ENCODE measurements around the gene CCR8.
"Not testable (repeated sequence)": the region's sequence is repeated elsewhere in the genome, so short reads cannot be mapped to it uniquely, and the experiment has no call there.

The CCR8 gene

DNA sequence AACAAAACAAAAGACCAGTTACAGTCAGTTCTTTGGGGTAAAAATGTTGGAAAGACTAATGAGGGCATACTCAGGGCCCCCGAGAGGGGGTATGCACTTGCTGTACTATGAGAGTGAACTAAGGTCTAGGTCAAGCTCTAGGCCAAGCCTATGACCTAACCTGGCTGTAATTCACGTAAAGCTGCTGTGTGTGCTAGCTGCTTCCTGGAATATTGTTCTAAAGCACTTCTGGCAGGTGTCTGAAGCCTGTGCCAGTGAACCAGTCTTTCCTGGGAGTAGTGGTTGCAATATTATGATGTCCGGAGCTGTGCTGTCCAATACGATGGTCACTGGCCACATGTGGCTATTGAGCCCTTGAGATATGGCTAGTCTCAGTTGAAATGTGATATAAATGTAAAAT is 36.5 kb upstream of the CCR8 start:
- DNase-seq, result no peak
- Mint-ChIP-seq H3K27ac (no peak overlapping the region), H3K4me1 (peaks cover 15 to 36% of the 10 kb centered on the region in 2 donors)

DNA sequence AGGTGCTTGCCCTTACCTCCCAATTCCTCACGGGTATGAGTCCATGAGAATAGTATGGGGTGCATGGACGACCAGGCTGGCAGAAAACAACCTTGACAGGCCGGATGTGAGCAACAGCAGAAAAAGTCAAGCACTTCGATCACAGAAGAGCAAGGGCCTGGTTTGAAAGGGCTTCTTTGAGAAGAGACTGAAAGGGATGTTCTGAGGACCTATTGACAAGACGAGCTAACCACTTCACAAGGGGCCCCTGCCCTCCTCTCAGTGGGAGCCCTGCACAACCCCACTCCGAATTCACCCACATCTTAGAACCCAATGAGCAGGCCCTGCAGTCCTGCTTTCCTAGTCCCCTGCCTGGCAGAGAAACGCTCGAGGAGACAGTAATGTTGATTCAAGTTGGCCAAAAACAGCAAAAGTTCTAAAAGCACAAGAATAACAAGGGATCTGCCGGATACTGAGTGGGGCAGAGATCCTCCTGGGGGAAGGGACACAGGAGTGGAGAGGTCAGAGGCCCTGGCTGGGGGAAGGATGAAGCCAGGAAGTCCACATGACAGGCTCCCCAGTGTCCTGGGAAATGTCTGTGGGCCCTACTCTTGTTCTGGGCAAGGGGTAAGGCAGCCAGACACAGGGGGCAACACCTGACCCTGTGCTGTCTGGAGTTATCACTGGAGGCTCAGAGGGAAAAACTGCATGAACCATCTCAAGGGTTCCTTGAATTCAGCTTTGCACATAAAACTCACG is 34.9 kb upstream of the CCR8 start:
- no peak for DNase-seq
- no peak overlapping the region for H3K4me3 Mint-ChIP-seq

More for the DNA sequence above, 36.5 kb upstream of the CCR8 start:
- peaks cover 0 to 6% of the 10 kb centered on the region in 2 donors for H3K27me3 Mint-ChIP-seq
- H3K9me3 Mint-ChIP-seq, result no peaks in the 10 kb centered on the region
- H3K36me3 Mint-ChIP-seq, result no peaks in the 10 kb centered on the region
- no peak for ATAC-seq (replicated peaks)
- H3K4me3 Mint-ChIP-seq, result no peak overlapping the region

DNA sequence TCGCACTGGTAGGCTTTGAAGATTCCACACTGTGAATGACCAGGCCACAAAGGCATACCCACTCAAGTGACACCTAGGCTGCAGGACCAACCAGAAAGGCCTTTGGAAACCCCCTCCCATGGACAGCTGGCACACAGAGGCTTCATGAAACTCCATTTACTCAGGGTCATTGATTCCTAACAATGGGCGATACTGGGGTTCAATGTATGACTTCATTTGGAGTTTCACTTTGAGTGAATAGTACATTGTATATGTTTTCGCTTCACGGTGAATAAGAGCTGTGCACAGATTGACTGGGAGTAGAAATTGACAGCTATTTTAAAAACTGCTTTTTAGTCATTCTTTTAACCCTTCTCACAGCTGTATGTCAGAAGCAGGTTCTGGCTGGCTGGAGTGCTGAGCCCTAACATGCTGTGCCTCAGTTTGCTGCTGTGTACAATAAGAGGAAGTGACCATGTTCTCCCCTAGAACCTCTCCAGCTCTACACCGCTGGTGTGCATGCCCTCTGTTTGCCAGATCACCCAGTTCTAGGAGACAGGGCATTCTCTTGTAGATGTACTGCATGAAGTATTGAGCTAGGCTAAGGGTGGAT is 34.2 kb upstream of the CCR8 start:
- Mint-ChIP-seq H3K9me3 (peaks cover 21% of the 10 kb centered on the region in 2 donors), H3K27me3 (peaks cover 17 to 18% of the 10 kb centered on the region in 2 donors), H3K36me3 (peaks cover 5 to 10% of the 10 kb centered on the region in 2 donors), H3K27ac (no peak overlapping the region), H3K4me1 (peaks cover 4 to 13% of the 10 kb centered on the region in 2 donors), H3K4me3 (no peak overlapping the region)
- ATAC-seq (replicated peaks) (peak; percentile 26 to 69), DNase-seq (no peak)

More for the DNA sequence above, 34.9 kb upstream of the CCR8 start:
- H3K27me3 Mint-ChIP-seq, result peaks cover 11% of the 10 kb centered on the region in 2 donors
- H3K36me3 Mint-ChIP-seq, result peaks cover 0 to 7% of the 10 kb centered on the region in 2 donors
- no peak overlapping the region for H3K27ac Mint-ChIP-seq
- peaks cover 7 to 19% of the 10 kb centered on the region in 2 donors for H3K4me1 Mint-ChIP-seq
- ATAC-seq (replicated peaks), result no peak
- H3K9me3 Mint-ChIP-seq, result peaks cover 14 to 15% of the 10 kb centered on the region in 2 donors

DNA sequence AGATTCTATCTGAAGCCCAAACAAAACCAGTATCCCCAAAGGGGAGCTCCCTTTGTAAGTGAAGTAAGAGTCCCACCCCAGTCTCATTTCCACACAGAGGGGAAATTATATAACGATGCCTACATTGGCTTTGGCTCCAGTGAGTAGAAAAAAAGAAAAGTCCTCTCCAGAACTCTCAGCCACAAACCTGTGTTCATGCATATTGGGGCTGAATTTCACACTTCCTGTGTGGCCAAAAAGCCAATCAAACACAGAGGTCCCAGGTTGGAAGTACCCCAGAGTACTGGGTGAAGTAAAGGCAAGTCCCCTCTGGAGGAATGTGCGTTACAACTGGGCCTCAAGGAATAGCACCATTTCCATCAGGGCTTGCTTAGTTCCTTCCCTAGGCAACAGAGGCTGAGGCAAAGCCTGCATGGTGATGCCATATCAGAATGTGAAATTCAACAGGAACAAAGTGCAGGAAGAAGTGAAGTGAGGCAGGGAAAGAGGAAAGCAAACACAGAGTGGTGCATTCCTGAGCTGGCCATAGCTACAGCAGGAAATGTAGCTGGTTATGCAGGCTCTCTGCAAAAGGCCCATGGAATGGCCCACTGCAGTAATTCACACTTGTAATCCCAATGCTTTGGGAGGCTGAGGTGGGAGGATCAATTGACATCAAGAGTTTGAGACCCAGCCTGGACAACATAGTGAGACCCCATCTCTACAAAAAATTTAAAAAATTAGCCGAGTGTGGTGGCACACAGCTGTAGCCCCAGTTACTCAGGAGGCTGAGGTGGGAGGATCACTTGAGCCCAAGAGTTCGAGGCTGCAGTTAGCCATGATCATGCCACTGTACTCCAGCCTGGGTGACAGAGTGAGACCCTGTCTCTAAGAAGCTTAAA is 33.1 kb upstream of the CCR8 start:
- ATAC-seq (replicated peaks), result no peak
- Mint-ChIP-seq H3K27ac (no peak overlapping the region), H3K4me1 (peaks cover 4 to 7% of the 10 kb centered on the region in 2 donors), H3K9me3 (peaks cover 26% of the 10 kb centered on the region in 2 donors), H3K4me3 (no peak overlapping the region), H3K27me3 (peaks cover 18 to 22% of the 10 kb centered on the region in 2 donors), H3K36me3 (peaks cover 9 to 14% of the 10 kb centered on the region in 2 donors)
- DNase-seq, result no peak

DNA sequence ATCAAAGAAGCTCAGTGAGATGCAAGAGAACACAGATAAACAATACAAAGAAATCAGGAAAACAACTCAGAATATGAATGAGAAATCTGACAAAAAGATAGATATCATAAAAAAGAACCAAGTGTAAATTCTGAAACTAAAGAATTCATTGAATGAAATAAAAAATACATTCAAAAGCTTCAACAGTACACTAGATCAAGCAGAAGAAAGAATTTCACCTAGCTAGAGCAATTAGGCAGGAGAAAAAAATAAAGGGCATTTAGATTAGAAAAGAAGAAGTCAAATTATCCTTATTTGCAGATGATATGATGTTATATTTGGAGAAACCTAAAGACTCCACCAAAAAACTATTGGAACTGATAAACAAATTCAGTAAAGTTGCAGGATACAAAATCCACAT is 30.2 kb upstream of the CCR8 start:
- H3K36me3 Mint-ChIP-seq, result peaks cover 14 to 25% of the 10 kb centered on the region in 2 donors
- DNase-seq (no peak), ATAC-seq (replicated peaks) (no peak)
- H3K4me1 Mint-ChIP-seq, result no peaks in the 10 kb centered on the region
- peaks cover 25 to 42% of the 10 kb centered on the region in 2 donors for H3K27me3 Mint-ChIP-seq
- no peak overlapping the region for H3K4me3 Mint-ChIP-seq
- H3K27ac Mint-ChIP-seq, result no peak overlapping the region
- peaks cover 33 to 37% of the 10 kb centered on the region in 2 donors for H3K9me3 Mint-ChIP-seq

DNA sequence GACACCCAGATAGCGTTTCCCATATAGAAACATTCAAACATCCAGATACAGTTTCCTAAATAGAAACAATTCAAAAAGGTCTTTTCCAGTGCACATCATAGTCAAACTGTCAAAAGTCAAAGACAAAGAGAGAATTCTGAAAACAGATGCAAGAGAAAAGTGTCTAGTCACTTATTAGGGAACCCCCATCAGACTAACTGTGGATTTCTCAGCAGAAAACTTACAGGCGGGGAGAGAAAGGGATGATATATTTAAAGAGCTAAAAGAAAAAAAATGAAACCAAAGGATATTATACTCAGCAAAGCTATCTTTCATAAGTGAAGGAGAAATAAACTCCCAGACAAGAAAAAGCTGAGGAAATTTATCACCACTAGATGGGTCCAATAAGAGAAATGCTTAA is 27.3 kb upstream of the CCR8 start:
- Mint-ChIP-seq H3K36me3 (peaks cover 25 to 27% of the 10 kb centered on the region in 2 donors), H3K4me3 (no peak overlapping the region), H3K4me1 (no peaks in the 10 kb centered on the region), H3K9me3 (peaks cover 41 to 43% of the 10 kb centered on the region in 2 donors), H3K27ac (no peak overlapping the region), H3K27me3 (peaks cover 49 to 55% of the 10 kb centered on the region in 2 donors)
- ATAC-seq (replicated peaks) (no peak), DNase-seq (no peak)

DNA sequence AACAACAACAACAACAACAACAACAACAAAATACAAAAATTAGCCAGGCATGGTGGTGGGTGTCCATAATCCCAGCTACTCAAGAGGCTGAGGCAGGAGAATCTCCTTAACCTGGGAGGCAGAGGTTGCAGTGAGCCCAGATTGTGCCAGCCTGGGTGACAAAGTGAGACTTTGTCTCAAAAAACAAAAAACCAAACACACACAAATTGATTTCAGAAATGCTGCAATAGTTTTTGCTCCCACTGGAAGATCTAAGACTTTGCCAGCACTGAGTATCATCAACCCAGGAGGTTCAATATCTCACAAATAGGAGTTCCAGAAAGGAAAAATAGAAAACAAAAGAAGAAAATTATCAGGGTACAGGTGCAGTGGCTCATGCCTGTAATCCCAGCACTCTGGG is 16.2 kb upstream of the CCR8 start:
- ATAC-seq (replicated peaks) (no peak), DNase-seq (no peak)
- H3K4me1 Mint-ChIP-seq, result no peaks in the 10 kb centered on the region
- no peak overlapping the region for H3K27ac Mint-ChIP-seq
- H3K27me3 Mint-ChIP-seq, result peaks cover 27 to 43% of the 10 kb centered on the region in 2 donors
- H3K36me3 Mint-ChIP-seq, result peaks cover 6 to 11% of the 10 kb centered on the region in 2 donors
- H3K4me3 Mint-ChIP-seq, result no peak overlapping the region
- peaks cover 10% of the 10 kb centered on the region in 2 donors for H3K9me3 Mint-ChIP-seq

DNA sequence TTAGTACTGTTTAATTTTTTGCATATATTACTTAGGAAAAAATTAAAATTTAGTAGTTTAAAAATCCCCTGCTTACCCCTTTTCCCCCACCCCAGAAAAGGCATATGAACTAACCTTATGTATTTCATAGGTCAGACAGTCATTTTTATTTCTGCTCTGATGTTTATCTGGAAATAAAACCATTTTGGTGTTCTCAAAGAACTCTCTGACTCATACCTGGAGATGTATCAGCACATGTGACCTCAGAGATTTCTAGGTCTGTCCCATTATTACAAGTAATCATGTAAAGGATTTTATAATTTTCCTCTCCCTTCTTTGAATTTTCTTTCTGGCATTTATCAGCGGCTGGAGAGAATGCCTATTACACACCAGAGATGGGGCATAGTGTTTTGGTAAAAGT is 14.1 kb upstream of the CCR8 start:
- ATAC-seq (replicated peaks) (peak; percentile 34), DNase-seq (no peak)
- Mint-ChIP-seq H3K4me1 (no peaks in the 10 kb centered on the region), H3K27me3 (peaks cover 27 to 37% of the 10 kb centered on the region in 2 donors), H3K27ac (no peak overlapping the region), H3K4me3 (no peak overlapping the region), H3K9me3 (peaks cover 10% of the 10 kb centered on the region in 2 donors), H3K36me3 (peaks cover 6 to 11% of the 10 kb centered on the region in 2 donors)

DNA sequence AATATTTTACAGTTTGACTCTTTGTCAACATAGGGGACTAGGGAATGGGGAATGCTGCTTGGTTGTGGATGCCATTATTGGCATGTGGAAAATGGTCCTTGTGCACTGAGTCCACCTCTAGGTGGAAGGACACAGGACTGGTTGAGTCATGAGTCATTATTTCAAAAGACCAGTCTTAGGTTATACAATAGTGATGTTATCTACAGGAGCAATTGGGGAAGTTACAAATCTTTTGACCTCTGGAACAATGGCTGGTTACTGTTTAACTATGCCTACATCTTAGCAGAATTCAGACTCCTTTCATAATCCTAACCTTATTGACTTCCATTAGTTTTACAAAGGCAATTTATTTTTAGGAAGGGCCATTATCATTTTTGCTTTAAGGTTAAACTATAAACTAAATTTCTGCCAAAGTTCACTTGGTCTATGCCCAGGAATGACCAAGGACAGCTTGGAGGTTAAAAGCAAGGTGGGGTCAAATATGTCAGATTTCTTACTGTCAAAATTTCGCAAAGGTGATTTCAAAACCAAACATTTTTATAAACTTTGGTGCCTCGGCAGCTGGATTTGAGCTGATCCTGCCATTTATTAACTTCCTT is 11.8 kb upstream of the CCR8 start:
- Mint-ChIP-seq H3K27me3 (peaks cover 21 to 23% of the 10 kb centered on the region in 2 donors), H3K9me3 (peaks cover 9 to 10% of the 10 kb centered on the region in 2 donors), H3K27ac (no peak overlapping the region), H3K4me3 (no peak overlapping the region), H3K4me1 (no peaks in the 10 kb centered on the region), H3K36me3 (peaks cover 6 to 11% of the 10 kb centered on the region in 2 donors)
- DNase-seq (no peak), ATAC-seq (replicated peaks) (peak; percentile 39 to 55)

DNA sequence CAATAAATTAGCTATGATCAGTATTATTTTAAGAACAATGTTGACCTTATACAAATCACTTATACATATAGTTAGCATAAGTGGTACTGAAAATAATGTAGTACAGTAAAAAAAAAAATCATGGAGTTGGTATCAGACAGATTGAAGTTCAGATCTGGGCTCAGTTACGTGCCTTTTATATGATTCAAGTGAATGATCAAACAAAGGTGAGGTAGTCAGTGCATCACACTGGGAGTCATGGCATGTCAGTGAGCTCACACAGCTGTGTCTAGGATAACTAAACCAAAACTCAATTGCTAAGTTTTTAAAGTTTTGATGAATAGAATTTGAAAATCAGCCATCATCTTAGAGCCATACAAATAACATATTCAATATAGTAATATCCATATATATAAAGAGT is 11.2 kb upstream of the CCR8 start:
- peaks cover 5 to 9% of the 10 kb centered on the region in 2 donors for H3K36me3 Mint-ChIP-seq
- ATAC-seq (replicated peaks), result no peak
- peaks cover 17 to 19% of the 10 kb centered on the region in 2 donors for H3K27me3 Mint-ChIP-seq
- no peak overlapping the region for H3K4me3 Mint-ChIP-seq
- H3K4me1 Mint-ChIP-seq, result no peaks in the 10 kb centered on the region
- H3K9me3 Mint-ChIP-seq, result peaks cover 8 to 10% of the 10 kb centered on the region in 2 donors
- DNase-seq, result no peak
- no peak overlapping the region for H3K27ac Mint-ChIP-seq

DNA sequence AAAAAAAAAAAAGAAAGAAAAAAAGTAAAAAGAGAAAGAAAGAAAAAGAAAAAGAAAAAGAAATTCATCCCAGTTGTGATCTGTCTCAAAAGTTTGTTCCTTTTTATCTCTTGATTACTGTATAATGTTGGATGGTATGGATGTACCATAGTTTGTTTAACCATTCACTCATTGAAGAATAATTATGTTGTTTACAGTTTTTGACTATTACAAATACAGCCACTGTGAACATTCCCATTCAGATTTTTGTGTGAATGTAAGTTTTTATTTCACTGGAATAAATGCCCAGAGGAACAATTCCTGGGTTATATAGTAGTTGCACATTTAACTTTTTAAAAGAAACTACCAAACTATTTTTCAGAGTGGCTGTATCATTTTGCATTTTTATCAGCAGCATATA is 10.3 kb upstream of the CCR8 start:
- H3K27me3 Mint-ChIP-seq, result peaks cover 12% of the 10 kb centered on the region in 2 donors
- H3K4me1 Mint-ChIP-seq, result no peaks in the 10 kb centered on the region
- ATAC-seq (replicated peaks), result no peak
- peaks cover 5 to 7% of the 10 kb centered on the region in 2 donors for H3K9me3 Mint-ChIP-seq
- peaks cover 4% of the 10 kb centered on the region in 2 donors for H3K36me3 Mint-ChIP-seq
- no peak overlapping the region for H3K27ac Mint-ChIP-seq
- DNase-seq, result no peak
- no peak overlapping the region for H3K4me3 Mint-ChIP-seq

DNA sequence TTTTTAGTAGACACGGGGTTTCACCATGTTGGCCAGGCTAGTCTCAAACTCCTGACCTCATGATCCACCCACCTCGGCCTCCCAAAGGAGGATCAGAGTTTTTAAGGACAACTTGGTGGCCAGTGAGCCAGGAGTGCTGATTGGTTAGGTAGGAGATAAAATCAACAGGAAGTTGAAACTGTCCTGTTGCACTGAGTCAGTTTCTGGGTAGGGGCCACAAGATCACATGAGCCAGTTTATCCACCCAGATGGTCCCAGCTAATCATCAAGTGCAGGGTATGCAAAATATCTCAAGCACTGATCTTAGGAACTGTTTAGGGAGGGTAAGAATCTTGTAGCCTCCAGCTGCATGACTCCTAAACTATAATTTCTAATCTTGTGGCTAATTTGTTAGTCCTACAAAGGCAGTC is 7.9 kb upstream of the CCR8 start:
- DNase-seq; H3K27ac Mint-ChIP-seq; ATAC-seq (replicated peaks); H3K36me3 Mint-ChIP-seq; H3K4me3 Mint-ChIP-seq; H3K4me1 Mint-ChIP-seq; H3K27me3 Mint-ChIP-seq; H3K9me3 Mint-ChIP-seq: not testable (repeated sequence)

DNA sequence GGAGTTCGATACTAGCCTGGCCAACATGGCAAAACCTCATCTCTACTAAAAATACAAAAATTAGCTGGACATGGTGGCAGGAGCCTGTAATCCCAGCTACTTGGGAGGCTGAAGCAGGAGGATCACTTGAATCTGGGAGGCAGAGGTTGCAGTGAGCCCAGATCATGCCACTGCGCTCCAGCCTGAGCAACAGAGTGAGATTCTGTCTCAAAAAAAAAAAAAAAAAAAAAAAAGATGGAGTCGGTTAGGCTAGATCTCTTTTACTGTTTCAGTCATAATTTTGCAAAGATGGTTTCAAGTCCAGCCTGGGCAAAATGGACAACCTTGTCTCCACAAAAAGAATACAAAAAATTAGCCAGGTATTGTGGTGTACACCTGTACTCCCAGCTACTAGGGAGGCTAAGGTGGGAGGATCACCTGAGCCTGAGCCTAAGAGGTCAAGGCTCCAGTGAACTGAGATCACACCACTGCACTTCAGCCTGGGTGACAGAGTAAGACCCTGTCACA is 7.2 kb upstream of the CCR8 start:
- H3K9me3 Mint-ChIP-seq; H3K27ac Mint-ChIP-seq; H3K4me3 Mint-ChIP-seq; DNase-seq; H3K27me3 Mint-ChIP-seq; H3K4me1 Mint-ChIP-seq; H3K36me3 Mint-ChIP-seq; ATAC-seq (replicated peaks): not testable (repeated sequence)

DNA sequence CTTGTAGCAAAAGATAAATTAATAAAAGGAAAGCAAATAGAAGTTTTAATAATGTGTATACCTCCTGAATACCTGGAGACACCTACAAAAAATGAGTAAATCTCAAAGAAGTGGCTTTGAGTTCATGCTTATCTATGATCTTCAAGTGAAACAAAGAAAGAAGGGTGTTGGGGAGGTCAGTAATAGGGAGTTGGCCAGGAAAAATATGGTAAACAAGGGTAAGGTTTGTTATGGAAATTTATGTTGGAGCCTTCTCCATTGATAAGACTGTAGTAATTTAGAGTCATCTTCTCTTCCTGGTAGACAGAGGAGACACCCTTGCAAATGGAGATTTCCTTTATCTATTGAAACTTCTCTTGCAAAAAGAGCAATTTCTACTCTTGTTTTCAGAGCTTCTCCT is 6.6 kb upstream of the CCR8 start:
- Mint-ChIP-seq H3K4me3 (no peak overlapping the region), H3K9me3 (no peaks in the 10 kb centered on the region), H3K4me1 (peaks cover 5 to 10% of the 10 kb centered on the region in 2 donors), H3K36me3 (no peaks in the 10 kb centered on the region), H3K27me3 (peaks cover 5 to 8% of the 10 kb centered on the region in 2 donors), H3K27ac (no peak overlapping the region)
- DNase-seq (no peak), ATAC-seq (replicated peaks) (no peak)
